ENCODE measurements around the gene ROGDI.
"Not testable (repeated sequence)": the region's sequence is repeated elsewhere in the genome, so short reads cannot be mapped to it uniquely, and the experiment has no call there.

ROGDI gene

DNA sequence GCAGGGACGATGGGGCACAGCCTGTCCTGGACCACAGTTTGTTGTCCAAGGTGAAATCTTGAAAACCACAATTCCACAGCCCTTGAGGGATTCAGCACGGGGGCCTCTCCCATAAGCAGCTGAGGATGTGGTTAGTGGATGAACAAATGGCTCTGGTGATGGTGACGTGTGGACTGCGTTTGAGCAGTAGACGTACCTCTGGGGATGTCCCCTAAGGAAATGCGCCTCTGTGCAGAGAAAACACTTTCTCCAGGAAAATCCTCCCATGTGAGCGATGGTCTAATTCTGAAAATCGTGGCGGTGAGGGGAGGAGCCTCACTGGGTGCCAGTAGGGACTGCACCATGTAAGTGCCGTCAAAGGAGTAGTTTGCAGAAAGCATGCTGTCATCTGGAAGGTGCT lies 11.6 kb downstream of the ROGDI start:
- no peak for DNase-seq (ENCODE audit: low spot score)

GRCh38 chr16:4790261-4790660 lies 12.2 kb downstream of the ROGDI start:
- no peak for DNase-seq (ENCODE audit: low spot score)

DNA sequence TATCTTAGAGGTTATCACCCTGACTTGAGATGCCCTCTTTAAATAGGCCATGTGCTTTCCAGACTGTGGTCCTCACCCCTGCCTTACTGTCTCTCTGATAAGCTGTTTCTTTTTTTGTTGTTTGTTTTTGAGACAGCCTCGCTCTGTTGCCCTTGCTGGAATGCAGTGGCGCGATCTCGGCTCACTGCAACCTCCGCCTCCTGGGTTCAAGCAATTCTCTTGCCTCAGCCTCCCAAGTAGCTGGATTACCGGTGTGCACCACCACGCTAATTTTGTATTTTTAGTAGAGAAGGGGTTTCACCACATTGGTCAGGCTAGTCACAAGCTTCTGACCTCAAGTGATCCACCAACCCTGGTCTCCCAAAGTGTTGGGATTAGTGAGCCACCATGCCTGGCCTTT lies 13.5 kb downstream of the ROGDI start:
- no peak for DNase-seq (ENCODE audit: low spot score)

GRCh38 chr16:4788489-4788889 lies 13.9 kb downstream of the ROGDI start:
- DNase-seq (ENCODE audit: low spot score), result no peak

DNA sequence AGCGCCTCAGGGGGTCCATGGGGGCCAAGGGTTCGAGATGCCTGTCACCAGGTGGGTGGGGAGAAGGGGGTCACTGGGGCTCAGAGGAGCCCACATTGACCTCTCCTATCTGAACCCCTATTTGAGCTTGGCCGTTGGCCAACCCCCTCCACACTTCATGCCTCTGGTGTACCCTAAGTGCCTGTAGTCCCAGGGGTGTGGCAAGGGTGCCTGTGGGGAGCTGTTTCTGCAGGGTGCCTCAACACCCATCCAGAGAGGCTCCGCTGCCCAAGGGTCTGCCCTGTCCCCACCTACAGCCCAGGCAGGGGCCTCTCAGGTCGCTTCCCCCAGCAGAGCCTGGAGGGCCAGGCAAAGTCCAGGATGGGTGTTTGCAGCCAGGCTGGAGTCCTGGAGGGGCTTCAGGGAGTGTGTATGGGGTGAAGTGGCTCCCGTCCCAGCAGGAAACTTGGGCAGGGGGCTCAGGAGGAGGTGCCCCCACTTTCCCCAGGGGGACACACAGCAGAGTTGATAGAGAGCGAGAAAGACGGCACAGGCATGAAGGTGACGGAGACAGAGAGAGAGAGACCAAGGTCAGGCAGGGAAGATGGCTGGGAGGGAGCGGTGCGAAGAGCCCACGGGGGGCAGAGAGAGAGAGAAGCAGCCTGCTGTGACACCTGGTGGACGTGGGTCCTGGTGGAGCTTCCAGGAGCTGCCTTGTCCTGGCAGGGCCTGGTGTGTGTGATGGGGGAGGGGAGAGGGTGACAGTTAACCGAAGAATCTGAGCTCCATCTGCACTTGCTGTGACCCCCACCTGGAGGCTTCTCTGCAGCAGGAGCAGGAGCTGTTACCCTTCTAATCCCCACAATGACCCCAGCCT lies 14.6 kb downstream of the ROGDI start, which contains the start of gene SEPTIN12:
TSS of gene SEPTIN12 (minus strand) at position 719 of the 856 bp plus-strand sequence. CDS start at position 19, 700 bp downstream.
- DNase-seq (ENCODE audit: low spot score), result no peak

GRCh38 chr16:4787068-4787467 lies 15.4 kb downstream of the ROGDI start:
- DNase-seq (ENCODE audit: low spot score), result no peak

DNA sequence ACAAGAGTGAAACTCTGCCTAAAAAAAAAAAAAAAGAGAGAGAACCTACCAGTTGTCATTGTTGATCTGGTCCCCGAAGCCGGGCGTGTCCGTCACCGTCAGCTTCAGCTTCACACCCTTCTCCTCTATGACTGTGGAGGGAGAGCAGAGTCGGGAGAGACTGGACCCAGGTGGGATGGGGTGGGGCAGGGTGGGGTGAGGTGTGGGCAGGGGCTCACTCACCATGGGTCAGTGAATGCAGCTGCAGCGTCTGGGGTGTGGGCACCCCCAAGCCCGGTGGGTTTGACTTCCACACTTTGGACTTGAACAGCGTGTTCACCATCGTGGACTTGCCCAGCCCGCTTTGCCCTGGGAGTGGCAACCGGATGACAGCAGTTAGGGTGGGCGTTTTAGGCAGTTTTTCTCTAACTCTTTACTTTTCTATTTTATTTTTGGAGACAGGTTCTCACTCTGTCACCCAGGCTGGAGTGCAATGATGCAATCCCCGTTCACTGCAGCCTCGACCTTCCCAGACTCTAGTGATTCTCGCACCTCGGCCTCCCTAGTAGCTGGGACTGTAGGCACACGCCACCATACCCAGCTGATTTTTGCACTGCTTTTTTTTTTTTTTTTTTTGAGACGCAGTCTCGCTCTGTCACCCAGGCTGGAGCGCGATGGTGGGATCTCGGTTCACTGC lies 16.5 kb downstream of the ROGDI start:
- no peak for DNase-seq (ENCODE audit: low spot score)

DNA sequence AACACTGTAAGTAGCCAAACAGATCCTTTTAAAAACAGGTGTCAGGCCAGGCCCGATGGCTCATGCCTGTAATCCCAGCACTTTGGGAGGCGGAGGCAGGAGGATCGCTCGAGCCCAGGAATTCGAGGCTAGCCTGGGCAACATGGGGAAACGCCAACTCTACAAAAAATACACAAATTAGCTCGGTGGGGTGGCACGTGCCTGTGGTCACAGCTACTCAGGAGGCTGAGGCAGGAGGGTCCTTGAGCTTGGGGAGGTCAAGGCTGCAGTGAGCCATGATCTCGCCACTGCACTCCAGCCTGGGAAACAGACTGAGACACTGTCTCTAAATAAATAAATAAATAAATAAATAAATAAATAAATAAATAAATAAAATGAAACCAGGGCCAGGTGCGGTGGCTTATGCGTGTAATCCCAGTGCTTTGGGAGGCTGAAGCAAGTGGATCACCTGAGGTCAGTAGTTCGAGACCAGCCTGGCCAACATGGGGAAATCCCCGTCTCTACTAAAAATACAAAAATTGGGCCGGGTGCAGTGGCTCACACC lies 17.9 kb downstream of the ROGDI start:
- DNase-seq (ENCODE audit: low spot score), result not testable (repeated sequence)

DNA sequence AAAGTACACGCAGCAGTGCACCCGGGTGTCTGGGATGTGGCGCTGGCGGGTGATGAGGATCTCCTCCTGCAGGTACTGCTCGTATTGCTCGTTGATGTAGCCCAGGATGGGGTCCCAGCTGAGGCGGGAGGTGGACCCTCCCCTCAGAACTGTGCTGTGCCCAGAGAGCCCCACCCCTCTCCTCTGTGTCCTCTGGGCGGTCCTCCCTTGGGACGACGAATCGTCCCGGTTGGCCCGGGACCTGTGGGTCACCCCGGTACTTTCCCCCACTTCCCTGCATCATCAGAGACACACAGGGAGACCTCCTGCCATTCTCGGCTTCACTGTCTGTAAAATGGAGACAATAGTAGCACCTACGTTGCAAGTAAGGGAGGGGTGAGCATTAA lies 18.5 kb downstream of the ROGDI start:
- no peak for DNase-seq (ENCODE audit: low spot score)

GRCh38 chr16:4783251-4783950 lies 19.0 kb downstream of the ROGDI start:
- DNase-seq (ENCODE audit: low spot score), result no peak

DNA sequence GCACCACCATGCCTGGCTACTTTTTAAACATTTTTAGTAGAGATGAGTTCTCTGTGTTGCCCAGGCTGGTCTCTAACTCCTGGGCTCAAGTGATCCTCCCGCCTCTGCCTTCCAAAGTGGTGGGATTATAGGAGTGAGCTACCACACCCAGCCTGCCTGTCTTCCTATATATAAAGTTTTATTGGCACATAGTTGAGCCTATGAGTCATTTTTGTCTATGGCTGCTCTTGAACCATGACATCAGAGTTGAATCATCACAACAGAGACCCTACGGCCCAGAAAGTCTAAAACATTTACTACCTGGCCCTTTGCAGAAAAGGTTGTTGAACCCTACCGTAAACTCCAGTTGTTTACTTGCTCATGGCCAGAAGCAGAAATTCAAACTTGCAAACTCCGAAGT lies 22.2 kb downstream of the ROGDI start:
- DNase-seq (ENCODE audit: low spot score), result peak; percentile 49

- no peak for DNase-seq (ENCODE audit: low spot score)
Observed at GRCh38 chr16:4778050-4778392, 24.4 kb downstream of the ROGDI start.

DNA sequence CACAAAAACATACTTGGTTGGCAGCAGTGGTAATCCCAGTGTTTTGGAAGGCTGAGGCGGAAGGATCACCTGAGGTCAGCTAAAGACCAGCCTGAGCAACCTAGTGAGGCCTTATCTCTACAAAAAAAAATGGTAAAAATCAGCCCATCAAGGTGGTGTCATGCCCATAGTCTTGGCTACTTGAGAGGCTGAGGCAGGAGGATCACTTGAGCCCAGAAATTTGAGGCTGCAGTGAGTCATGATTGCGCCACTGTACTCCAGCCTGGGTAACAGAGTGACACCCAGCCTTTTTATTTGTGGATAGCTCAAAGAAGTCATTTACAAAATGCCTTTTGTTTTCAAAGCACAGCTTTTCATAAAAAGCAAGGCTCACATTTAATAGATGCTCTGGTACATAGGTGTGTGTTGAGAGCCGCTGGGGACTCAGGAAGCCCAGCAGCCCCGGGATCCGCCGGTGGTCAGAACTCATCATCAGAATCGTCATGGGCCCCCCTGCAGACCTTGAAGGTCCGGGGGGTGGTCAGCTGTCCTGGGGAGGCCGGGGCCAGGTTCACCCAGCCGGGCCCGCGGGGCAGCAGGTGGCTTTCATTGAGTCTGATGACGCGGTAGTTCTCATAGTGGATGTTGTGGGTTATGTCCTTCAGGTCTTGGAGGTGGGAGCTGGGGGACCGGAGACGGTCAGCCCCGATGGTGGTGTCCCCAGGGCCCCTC lies 24.9 kb downstream of the ROGDI start:
- no peak for DNase-seq (ENCODE audit: low spot score)

GRCh38 chr16:4776141-4776705 lies 26.2 kb downstream of the ROGDI start:
- DNase-seq (ENCODE audit: low spot score), result no peak

- no peak for DNase-seq (ENCODE audit: low spot score)
Observed at GRCh38 chr16:4775005-4775404, 27.4 kb downstream of the ROGDI start.

DNA sequence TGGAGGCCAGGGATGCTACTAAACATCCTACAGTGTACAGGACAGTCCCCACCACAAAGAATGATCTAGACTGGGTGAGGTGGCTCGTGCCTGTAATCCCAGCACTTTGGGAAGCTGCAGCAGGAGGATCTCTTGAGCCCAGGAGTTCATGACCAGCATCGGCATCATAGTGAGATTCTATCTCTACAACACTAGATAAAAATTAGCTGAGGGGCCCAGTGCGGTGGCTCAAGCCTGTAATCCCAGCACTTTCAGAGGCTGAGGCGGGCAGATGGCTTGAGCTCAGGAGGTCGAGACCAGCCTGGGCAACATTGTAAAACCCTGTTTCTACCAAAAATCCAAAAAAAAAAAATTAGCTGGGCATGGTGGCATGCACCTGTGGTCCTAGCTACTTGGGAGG lies 30.1 kb downstream of the ROGDI start:
- DNase-seq (ENCODE audit: low spot score), result no peak

GRCh38 chr16:4771646-4772045 lies 30.8 kb downstream of the ROGDI start:
- DNase-seq (ENCODE audit: low spot score), result no peak

- DNase-seq (ENCODE audit: low spot score), result no peak
Observed at GRCh38 chr16:4769306-4769638, 33.2 kb downstream of the ROGDI start.

- peak; percentile 96 for DNase-seq (ENCODE audit: low spot score)
Observed at GRCh38 chr16:4768549-4769305, 33.7 kb downstream of the ROGDI start.

DNA sequence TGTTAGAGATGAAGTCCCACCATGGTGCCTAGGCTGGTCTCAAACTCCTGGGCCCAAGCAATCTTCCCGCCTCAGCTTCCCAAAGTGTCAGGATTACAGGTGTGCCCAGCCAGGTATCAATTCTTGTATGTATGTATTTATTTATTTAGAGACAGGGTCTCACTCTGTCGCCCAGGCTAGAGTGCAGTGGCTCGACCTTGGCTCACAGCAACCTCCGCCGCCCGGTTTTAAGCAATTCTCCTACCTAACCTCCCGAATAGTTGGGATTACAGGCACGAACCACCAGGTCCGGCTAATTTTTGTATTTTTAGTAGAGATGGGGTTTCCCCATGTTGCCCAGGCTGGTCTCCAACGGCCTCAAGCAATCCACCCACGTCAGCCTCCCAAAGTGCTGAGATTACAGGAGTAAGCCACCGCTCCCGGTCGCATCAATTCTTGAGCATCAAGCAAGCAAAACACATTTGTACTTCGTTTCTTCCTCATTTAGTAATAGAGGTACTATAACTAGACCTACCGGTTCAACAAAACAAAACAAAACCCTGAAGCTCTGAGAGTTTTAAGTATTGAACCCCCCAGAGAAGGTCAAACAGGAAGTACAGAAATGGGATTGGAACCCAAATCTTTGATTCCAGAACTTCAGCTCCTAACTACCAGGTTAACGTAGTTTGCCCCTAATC lies 34.4 kb downstream of the ROGDI start:
- DNase-seq (ENCODE audit: low spot score), result peak; percentile 47
